Stimulated activated naive CD4-positive, alpha-beta T cell treated with Interleukin-2 at 50 U/mL for 16 hours (primary cell): ENCODE measurements around the gene CREBZF.
"Not testable (repeated sequence)": the region's sequence is repeated elsewhere in the genome, so short reads cannot be mapped to it uniquely, and the experiment has no call there.

Experiments
- DNase-seq: peaks from one replicate; lab custom pipeline; 2025; lab: John Stamatoyannopoulos, UW

Gene CREBZF

GRCh38 chr11:85626496-85626895 lies 38.4 kb downstream of the CREBZF start:
- DNase-seq: no peak

- no peak for DNase-seq
Measured at GRCh38 chr11:85620256-85620655, 44.7 kb downstream of the CREBZF start.

- DNase-seq: no peak
Measured at GRCh38 chr11:85619499-85619898, 45.4 kb downstream of the CREBZF start.

GRCh38 chr11:85611643-85612042 lies 53.3 kb downstream of the CREBZF start:
- not testable (repeated sequence) for DNase-seq
